ENCODE results near the gene CEP97. TPM values are rescaled to one million over a fixed set of nuclear protein-coding genes. Genes with fewer than 3 reads are reported as not detected.
"Not testable (repeated sequence)": the region's sequence is repeated elsewhere in the genome, so short reads cannot be mapped to it uniquely, and the experiment has no call there.

CEP97 gene
- polyA plus RNA-seq, 1 donor (not counting 4 experiments of a cell fraction or from before 2014, with no cell fraction given): 3.6 TPM

DNA sequence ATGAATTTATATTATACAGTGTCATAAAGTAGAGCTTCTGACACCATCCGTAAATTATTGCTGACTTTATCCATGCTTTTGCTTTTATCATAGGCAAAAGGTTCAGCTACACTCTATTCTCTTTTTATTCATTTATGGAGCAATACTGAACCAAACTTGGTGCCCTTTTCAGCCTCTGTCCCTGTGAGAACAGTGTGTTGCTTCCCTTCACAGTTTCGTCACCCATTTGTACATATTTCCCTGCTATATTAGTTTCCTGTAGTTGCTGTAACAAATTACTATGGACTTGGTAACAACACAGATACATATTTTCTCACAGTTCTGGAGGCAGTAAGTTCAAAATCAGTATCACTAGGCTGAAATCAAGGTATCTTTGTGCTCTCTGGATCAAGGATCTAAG is 35.1 kb upstream of the CEP97 start:
- Histone ChIP-seq H3K27me3 (ENCODE audit: control insufficient read depth, extremely low read depth, insufficient read depth, low read length) (no peaks in the 10 kb centered on the region), H3K9me1 (ENCODE audit: control insufficient read depth, extremely low read depth, insufficient read depth, low read length) (no peaks in the 10 kb centered on the region), H4K20me1 (ENCODE audit: control insufficient read depth, extremely low read depth, insufficient read depth, low read length) (peaks cover 9% of the 10 kb centered on the region), H3K27ac (ENCODE audit: control insufficient read depth, insufficient read depth, low read length) (no peak overlapping the region), H3K4me2 (ENCODE audit: control insufficient read depth, extremely low read depth, insufficient read depth, low read depth, low read length) (no peak overlapping the region), H3K4me1 (ENCODE audit: control insufficient read depth, extremely low read depth, insufficient read depth, low read length) (peaks cover 8% of the 10 kb centered on the region), H3K9ac (ENCODE audit: control insufficient read depth, extremely low read depth, insufficient read depth, low read length) (no peak overlapping the region), H3K9me3 (ENCODE audit: control insufficient read depth, low read depth, low read length) (no peaks in the 10 kb centered on the region), H2AFZ (ENCODE audit: control insufficient read depth, low read length) (no peak overlapping the region), H3K4me3 (ENCODE audit: control insufficient read depth in 2 of 3, extremely low read depth in 1 of 3, insufficient read depth in 2 of 3, low read depth in 1 of 3, low read length in 3 of 3) (no peak overlapping the region), H3K36me3 (ENCODE audit: control insufficient read depth in 2 of 2, extremely low read depth in 1 of 2, insufficient read depth in 2 of 2, low read length in 2 of 2) (peaks cover 5 to 18% of the 10 kb centered on the region in 2 experiments), H3K79me2 (ENCODE audit: control insufficient read depth, insufficient read depth, low read length) (peaks cover 22% of the 10 kb centered on the region)
- DNase-seq (ENCODE audit: low read depth, low spot score) (no peak), FAIRE-seq (no peak)
- dilution Hi-C loops (cut with MboI; ENCODE audit: extremely low pct_ligation_motif_present, low sequenced_read_pairs): no loop called here
- no peak for TF ChIP-seq EZH2 (IDR thresholded peaks at IDR 0.05; ENCODE audit: low read length)

DNA sequence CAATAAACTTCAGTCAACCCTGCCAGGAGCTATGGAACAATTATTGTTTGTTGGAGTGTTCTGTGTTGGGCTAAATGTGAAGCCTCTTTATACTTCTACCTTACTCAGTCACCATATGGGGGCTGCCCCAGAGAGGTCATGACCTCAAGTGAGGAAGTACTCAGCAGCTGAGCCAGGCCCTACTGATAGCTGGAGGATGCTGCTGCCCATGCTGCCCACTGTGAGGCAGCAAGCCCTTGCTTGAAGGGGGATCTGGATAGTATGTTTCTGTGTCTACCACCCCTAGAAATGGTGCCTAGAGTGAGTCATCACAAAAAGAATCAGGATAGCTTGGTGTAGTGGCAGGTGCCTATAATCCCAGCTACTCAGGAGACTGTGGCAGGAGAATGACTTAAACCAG is 33.4 kb upstream of the CEP97 start:
- Histone ChIP-seq H3K4me1 (ENCODE audit: control insufficient read depth, extremely low read depth, insufficient read depth, low read length) (peaks cover 4% of the 10 kb centered on the region), H4K20me1 (ENCODE audit: control insufficient read depth, extremely low read depth, insufficient read depth, low read length) (no peaks in the 10 kb centered on the region), H3K4me2 (ENCODE audit: control insufficient read depth, extremely low read depth, insufficient read depth, low read depth, low read length) (no peak overlapping the region), H2AFZ (ENCODE audit: control insufficient read depth, low read length) (no peak overlapping the region), H3K9me3 (ENCODE audit: control insufficient read depth, low read depth, low read length) (no peaks in the 10 kb centered on the region), H3K36me3 (ENCODE audit: control insufficient read depth in 2 of 2, extremely low read depth in 1 of 2, insufficient read depth in 2 of 2, low read length in 2 of 2) (peaks cover 0 to under 1% of the 10 kb centered on the region in 2 experiments), H3K9ac (ENCODE audit: control insufficient read depth, extremely low read depth, insufficient read depth, low read length) (no peak overlapping the region), H3K9me1 (ENCODE audit: control insufficient read depth, extremely low read depth, insufficient read depth, low read length) (no peaks in the 10 kb centered on the region), H3K4me3 (ENCODE audit: control insufficient read depth in 2 of 3, extremely low read depth in 1 of 3, insufficient read depth in 2 of 3, low read depth in 1 of 3, low read length in 3 of 3) (no peak overlapping the region), H3K79me2 (ENCODE audit: control insufficient read depth, insufficient read depth, low read length) (peaks cover 6% of the 10 kb centered on the region), H3K27me3 (ENCODE audit: control insufficient read depth, extremely low read depth, insufficient read depth, low read length) (no peaks in the 10 kb centered on the region), H3K27ac (ENCODE audit: control insufficient read depth, insufficient read depth, low read length) (no peak overlapping the region)
- dilution Hi-C loops (cut with MboI; ENCODE audit: extremely low pct_ligation_motif_present, low sequenced_read_pairs): no loop called here
- FAIRE-seq (no peak), DNase-seq (ENCODE audit: low read depth, low spot score) (no peak)
- no peak for TF ChIP-seq EZH2 (IDR thresholded peaks at IDR 0.05; ENCODE audit: low read length)
- TF ChIP-seq, protein P1, sequence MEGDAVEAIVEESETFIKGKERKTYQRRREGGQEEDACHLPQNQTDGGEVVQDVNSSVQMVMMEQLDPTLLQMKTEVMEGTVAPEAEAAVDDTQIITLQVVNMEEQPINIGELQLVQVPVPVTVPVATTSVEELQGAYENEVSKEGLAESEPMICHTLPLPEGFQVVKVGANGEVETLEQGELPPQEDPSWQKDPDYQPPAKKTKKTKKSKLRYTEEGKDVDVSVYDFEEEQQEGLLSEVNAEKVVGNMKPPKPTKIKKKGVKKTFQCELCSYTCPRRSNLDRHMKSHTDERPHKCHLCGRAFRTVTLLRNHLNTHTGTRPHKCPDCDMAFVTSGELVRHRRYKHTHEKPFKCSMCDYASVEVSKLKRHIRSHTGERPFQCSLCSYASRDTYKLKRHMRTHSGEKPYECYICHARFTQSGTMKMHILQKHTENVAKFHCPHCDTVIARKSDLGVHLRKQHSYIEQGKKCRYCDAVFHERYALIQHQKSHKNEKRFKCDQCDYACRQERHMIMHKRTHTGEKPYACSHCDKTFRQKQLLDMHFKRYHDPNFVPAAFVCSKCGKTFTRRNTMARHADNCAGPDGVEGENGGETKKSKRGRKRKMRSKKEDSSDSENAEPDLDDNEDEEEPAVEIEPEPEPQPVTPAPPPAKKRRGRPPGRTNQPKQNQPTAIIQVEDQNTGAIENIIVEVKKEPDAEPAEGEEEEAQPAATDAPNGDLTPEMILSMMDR (optimal IDR thresholded peaks at IDR 0.05 in 1 of 3, IDR thresholded peaks at IDR 0.05 in 1 of 3, conservative IDR thresholded peaks at IDR 0.05 in 1 of 3; ENCODE audit: extremely low read depth in 1 of 3, insufficient read depth in 2 of 3, low read length in 3 of 3): no peak

- H2AFZ ChIP-seq (ENCODE audit: control insufficient read depth, low read length); H3K4me3 ChIP-seq (ENCODE audit: control insufficient read depth in 2 of 3, extremely low read depth in 1 of 3, insufficient read depth in 2 of 3, low read depth in 1 of 3, low read length in 3 of 3); dilution Hi-C loops (cut with MboI; ENCODE audit: extremely low pct_ligation_motif_present, low sequenced_read_pairs); H4K20me1 ChIP-seq (ENCODE audit: control insufficient read depth, extremely low read depth, insufficient read depth, low read length); DNase-seq (ENCODE audit: low read depth, low spot score); FAIRE-seq; H3K27me3 ChIP-seq (ENCODE audit: control insufficient read depth, extremely low read depth, insufficient read depth, low read length); H3K9ac ChIP-seq (ENCODE audit: control insufficient read depth, extremely low read depth, insufficient read depth, low read length); H3K27ac ChIP-seq (ENCODE audit: control insufficient read depth, insufficient read depth, low read length); H3K9me3 ChIP-seq (ENCODE audit: control insufficient read depth, low read depth, low read length); H3K9me1 ChIP-seq (ENCODE audit: control insufficient read depth, extremely low read depth, insufficient read depth, low read length); H3K79me2 ChIP-seq (ENCODE audit: control insufficient read depth, insufficient read depth, low read length); H3K4me1 ChIP-seq (ENCODE audit: control insufficient read depth, extremely low read depth, insufficient read depth, low read length); H3K4me2 ChIP-seq (ENCODE audit: control insufficient read depth, extremely low read depth, insufficient read depth, low read depth, low read length); H3K36me3 ChIP-seq (ENCODE audit: control insufficient read depth in 2 of 2, extremely low read depth in 1 of 2, insufficient read depth in 2 of 2, low read length in 2 of 2): not testable (repeated sequence)
Observed at GRCh38 chr3:101691685-101692671, 32.4 kb upstream of the CEP97 start.

Data from keratinocyte (primary cell).